HEK293 (cell line): ENCODE data around the gene EFEMP2.

Experiments used
- GLIS2 ChIP-seq: fragments of 450-650 bp; formaldehyde crosslinking; IDR thresholded peaks from 2 replicates; pipeline ENCODE4 v1.5.1; 2016; ENCODE audit warnings: missing biosample characterization, missing genetic modification characterization
- IKZF3 ChIP-seq: fragments of 450-650 bp; IDR thresholded peaks from 2 replicates; pipeline ENCODE4 v1.5.0; 2018; ENCODE audit warnings: missing biosample characterization, mild to moderate bottlenecking, missing genetic modification characterization, moderate library complexity
- MYNN ChIP-seq: fragments of 450-650 bp; formaldehyde crosslinking; IDR thresholded peaks from 2 replicates; pipeline ENCODE4 v1.5.1; 2016; ENCODE audit warnings: missing biosample characterization, missing genetic modification characterization, borderline replicate concordance
- OSR2 ChIP-seq: fragments of 450-650 bp; formaldehyde crosslinking; IDR thresholded peaks from 2 replicates; pipeline ENCODE4 v1.5.1; 2016; ENCODE audit warnings: missing biosample characterization, missing genetic modification characterization
- PATZ1 ChIP-seq: fragments of 450-650 bp; formaldehyde crosslinking; IDR thresholded peaks from 2 replicates; pipeline ENCODE4 v1.5.1; 2016; ENCODE audit warnings: missing biosample characterization, missing genetic modification characterization
- REPIN1 ChIP-seq: fragments of 450-650 bp; formaldehyde crosslinking; IDR thresholded peaks from 2 replicates; pipeline ENCODE4 v1.5.1; 2017; ENCODE audit warnings: missing biosample characterization, missing genetic modification characterization, low read depth
- REST ChIP-seq: fragments of 450-650 bp; formaldehyde crosslinking; IDR thresholded peaks from 2 replicates; pipeline ENCODE4 v1.5.1; 2016; ENCODE audit warnings: missing biosample characterization, missing genetic modification characterization
- SCRT2 ChIP-seq: fragments of 450-650 bp; formaldehyde crosslinking; IDR thresholded peaks from 2 replicates; pipeline ENCODE4 v1.5.1; 2016; ENCODE audit warnings: missing biosample characterization, missing genetic modification characterization
- SP7 ChIP-seq: fragments of 450-650 bp; formaldehyde crosslinking; IDR thresholded peaks from 2 replicates; pipeline ENCODE4 v1.5.1; 2016; ENCODE audit warnings: missing biosample characterization, missing genetic modification characterization
- ZBTB11 ChIP-seq: fragments of 450-650 bp; formaldehyde crosslinking; conservative IDR thresholded peaks from 2 replicates; pipeline ENCODE4 v1.5.1; 2016; ENCODE audit warnings: low read depth, missing biosample characterization, missing genetic modification characterization
- ZBTB17 ChIP-seq: fragments of 450-650 bp; formaldehyde crosslinking; IDR thresholded peaks from 2 replicates; pipeline ENCODE4 v1.5.1; 2016; ENCODE audit warnings: missing biosample characterization, missing genetic modification characterization
- ZBTB20 ChIP-seq: fragments of 450-650 bp; formaldehyde crosslinking; IDR thresholded peaks from 2 replicates; pipeline ENCODE4 v1.5.1; 2016; ENCODE audit warnings: missing biosample characterization, missing genetic modification characterization
- ZBTB8A ChIP-seq: fragments of 450-650 bp; formaldehyde crosslinking; IDR thresholded peaks from 2 replicates; pipeline ENCODE4 v1.5.1; 2016; ENCODE audit warnings: missing biosample characterization, missing genetic modification characterization
- ZFHX2 ChIP-seq: fragments of 450-650 bp; formaldehyde crosslinking; conservative IDR thresholded peaks from 2 replicates; pipeline ENCODE4 v1.5.1; 2016; ENCODE audit warnings: missing biosample characterization, missing genetic modification characterization
- ZIC2 ChIP-seq: fragments of 450-650 bp; formaldehyde crosslinking; IDR thresholded peaks from 2 replicates; pipeline ENCODE4 v1.5.1; 2016; ENCODE audit warnings: missing biosample characterization, missing genetic modification characterization
- ZNF10 ChIP-seq: fragments of 450-650 bp; formaldehyde crosslinking; IDR thresholded peaks from 2 replicates; pipeline ENCODE4 v1.5.1; 2017; ENCODE audit warnings: missing biosample characterization, missing genetic modification characterization
- ZNF112 ChIP-seq: fragments of 450-650 bp; formaldehyde crosslinking; IDR thresholded peaks from 2 replicates; pipeline ENCODE4 v1.5.0; 2017; ENCODE audit warnings: missing biosample characterization, missing genetic modification characterization
- ZNF184 ChIP-seq: fragments of 450-650 bp; IDR thresholded peaks from 2 replicates; pipeline ENCODE4 v1.5.1; 2018; ENCODE audit warnings: missing biosample characterization, mild to moderate bottlenecking, missing genetic modification characterization
- ZNF354C ChIP-seq: fragments of 450-650 bp; formaldehyde crosslinking; IDR thresholded peaks from 2 replicates; pipeline ENCODE4 v1.5.1; 2016; ENCODE audit warnings: missing biosample characterization, missing genetic modification characterization, low read depth, borderline replicate concordance
- ZNF501 ChIP-seq: fragments of 450-650 bp; formaldehyde crosslinking; IDR thresholded peaks from 2 replicates; pipeline ENCODE4 v1.5.1; 2016; ENCODE audit warnings: missing biosample characterization, missing genetic modification characterization
- ZNF544 ChIP-seq: fragments of 450-650 bp; formaldehyde crosslinking; IDR thresholded peaks from 2 replicates; pipeline ENCODE4 v1.5.0; 2017; ENCODE audit warnings: missing biosample characterization, missing genetic modification characterization
- ZNF549 ChIP-seq: fragments of 450-650 bp; IDR thresholded peaks from 2 replicates; pipeline ENCODE4 v1.5.1; 2018; ENCODE audit warnings: missing biosample characterization, missing genetic modification characterization, mild to moderate bottlenecking, inconsistent platforms, moderate library complexity
- ZNF600 ChIP-seq: fragments of 450-650 bp; formaldehyde crosslinking; IDR thresholded peaks from 2 replicates; pipeline ENCODE4 v1.5.1; 2016; ENCODE audit warnings: missing biosample characterization, missing genetic modification characterization
- ZNF629 ChIP-seq: fragments of 450-650 bp; formaldehyde crosslinking; IDR thresholded peaks from 2 replicates; pipeline ENCODE4 v1.5.1; 2017; ENCODE audit warnings: missing biosample characterization, missing genetic modification characterization
- ZNF658 ChIP-seq: fragments of 450-650 bp; formaldehyde crosslinking; IDR thresholded peaks from 2 replicates; pipeline ENCODE4; 2016; ENCODE audit warnings: missing biosample characterization, missing genetic modification characterization
- ZNF664 ChIP-seq: fragments of 450-650 bp; formaldehyde crosslinking; IDR thresholded peaks from 2 replicates; pipeline ENCODE4 v1.5.1; 2016; ENCODE audit warnings: missing biosample characterization, missing genetic modification characterization
- ZNF704 ChIP-seq: fragments of 450-650 bp; formaldehyde crosslinking; IDR thresholded peaks from 2 replicates; pipeline ENCODE4 v1.5.1; 2016; ENCODE audit warnings: missing biosample characterization, missing genetic modification characterization
- ZNF707 ChIP-seq: fragments of 450-650 bp; formaldehyde crosslinking; IDR thresholded peaks from 2 replicates; pipeline ENCODE4 v1.5.1; 2016; ENCODE audit warnings: missing biosample characterization, missing genetic modification characterization
- ZNF747 ChIP-seq: fragments of 450-650 bp; formaldehyde crosslinking; IDR thresholded peaks from 2 replicates; pipeline ENCODE4 v1.5.1; 2016; ENCODE audit warnings: missing biosample characterization, missing genetic modification characterization
- ZNF768 ChIP-seq: fragments of 450-650 bp; formaldehyde crosslinking; IDR thresholded peaks from 2 replicates; pipeline ENCODE4 v1.5.1; 2018; ENCODE audit warnings: missing biosample characterization, mild to moderate bottlenecking, missing genetic modification characterization
- ZSCAN30 ChIP-seq: fragments of 450-650 bp; IDR thresholded peaks from 2 replicates; pipeline ENCODE4 v1.5.1; 2018; ENCODE audit warnings: missing biosample characterization, mild to moderate bottlenecking, missing genetic modification characterization, moderate library complexity

EFEMP2 gene

DNA sequence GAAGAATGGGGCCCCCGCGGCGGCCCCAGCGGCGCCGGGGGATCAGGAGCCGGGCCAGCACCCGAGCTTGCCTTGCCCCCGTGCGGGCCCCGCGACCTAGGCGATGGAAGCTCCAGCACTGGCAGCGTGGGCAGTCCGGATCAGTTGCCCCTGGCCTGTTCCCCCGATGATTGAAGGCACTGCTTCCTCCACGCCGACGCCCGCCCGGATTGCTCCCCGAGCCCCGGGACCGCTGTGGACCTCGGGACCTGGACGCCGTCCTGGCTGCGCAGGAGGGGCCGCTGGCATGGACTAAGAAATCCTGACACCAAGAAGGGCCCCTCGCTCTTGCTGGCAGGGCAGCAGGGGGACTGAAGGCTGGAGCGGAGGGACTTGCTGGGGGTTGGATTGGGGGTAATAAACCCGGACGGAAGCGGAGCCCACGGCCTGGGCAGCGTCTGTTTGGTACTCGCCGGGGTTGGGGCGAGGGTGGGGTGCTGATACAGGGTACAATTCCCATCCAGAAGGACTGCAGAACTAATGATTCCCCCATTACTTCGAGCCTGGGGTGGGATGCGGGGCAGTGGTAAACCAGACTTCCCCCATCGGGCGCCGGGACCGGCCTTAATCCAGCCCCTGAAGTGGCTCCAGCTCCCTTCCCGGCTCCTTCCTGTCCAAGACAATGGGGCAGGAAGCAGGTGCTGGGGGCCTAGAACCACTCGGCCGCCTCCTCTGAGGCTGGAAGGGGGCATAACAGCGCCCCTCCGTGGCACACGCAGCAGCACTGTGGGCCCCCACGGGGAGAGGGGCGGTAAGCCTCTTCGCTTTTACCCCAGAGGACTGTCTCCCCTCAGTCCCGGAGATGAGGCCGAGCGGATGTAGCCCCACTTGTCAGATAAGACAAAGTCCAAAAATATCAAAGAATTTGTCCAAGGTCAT is 18.9 kb upstream of the EFEMP2 start (continued):
- TF ChIP-seq REST (tag by site-specific recombination) (no peak), ZFHX2 (tag by site-specific recombination) (peak; percentile 26; the same call in 1 of the 2 replicates), ZNF768 (tag by site-specific recombination) (no peak), SP7 (tag by site-specific recombination) (0 out of 2 replicates have a peak, but pooled peaks have one; percentile 10), ZNF501 (tag by site-specific recombination) (no peak), PATZ1 (tag by site-specific recombination) (peak; percentile 73), ZNF600 (tag by site-specific recombination) (peak; percentile 54; the same call in 1 of the 2 replicates), ZNF658 (tag by site-specific recombination) (no peak), ZNF112 (tag by site-specific recombination) (no peak), ZIC2 (tag by site-specific recombination) (peak; percentile 55), ZNF707 (tag by site-specific recombination) (no peak), ZBTB8A (tag by site-specific recombination) (peak; percentile 61), ZBTB11 (tag by site-specific recombination) (peak; percentile 60), SCRT2 (tag by site-specific recombination) (no peak), REPIN1 (no peak), MYNN (no peak), OSR2 (tag by site-specific recombination) (peak; percentile 56), ZNF747 (tag by site-specific recombination) (no peak), ZNF354C (tag by site-specific recombination) (no peak), ZNF10 (peak; percentile 83), ZNF549 (tag by site-specific recombination) (no peak), ZBTB17 (tag by site-specific recombination) (peak; percentile 28; the same call in 1 of the 2 replicates), ZNF184 (tag by site-specific recombination) (no peak), ZSCAN30 (0 out of 2 replicates have a peak, but pooled peaks have one; percentile 11), ZNF629 (tag by site-specific recombination) (no peak), ZBTB20 (peak; percentile 59; the same call in 1 of the 2 replicates), ZNF544 (tag by site-specific recombination) (no peak), IKZF3 (peak; percentile 74), ZNF664 (tag by site-specific recombination) (no peak), ZNF704 (tag by site-specific recombination) (no peak), GLIS2 (tag by site-specific recombination) (peak; percentile 85)
